Astrocyte of the spinal cord (primary cell): Measurements from ENCODE around the gene SLC35F3.

Experiments used
- DNase-seq: peaks from one replicate; pipeline ENCODE4 v3.0.0; 2011; ENCODE audit warnings: low read depth, low spot score
- H3K4me3 ChIP-seq: 2 replicates; pipeline ENCODE4 v1.5.1; 2011; ENCODE audit warnings: low read depth, mild to moderate bottlenecking, low read length, moderate library complexity
- CTCF ChIP-seq: IDR thresholded peaks from 2 replicates; pipeline ENCODE4 v1.5.1; 2012; ENCODE audit warnings: low read depth, mild to moderate bottlenecking, low read length, inconsistent platforms
- in situ Hi-C: cut with HindIII; loops from 2 replicates; pipeline ENCODE4 v1.10.0; 2017; ENCODE audit warnings: low sequenced_read_pairs

Gene SLC35F3

GRCh38 chr1:234373959-234374254, 469.4 kb downstream of the SLC35F3 start:
- in situ Hi-C loops = no loop called here
- H3K4me3 ChIP-seq = peak overlapping the region; percentile 97
- no peak for DNase-seq
- no peak for TF ChIP-seq CTCF
